GM18508 (cell line): ENCODE measurements around the gene AMDHD1.
"Not testable (repeated sequence)": the region's sequence is repeated elsewhere in the genome, so short reads cannot be mapped to it uniquely, and the experiment has no call there.

ENCODE experiments used
- ATAC-seq: cut with Tn5 transposase; IDR thresholded peaks from one replicate; pipeline ENCODE4 v1.9.1; 2021; ENCODE audit warnings: moderate number of reproducible peaks; ENCODE audit not compliant: insufficient read depth, unreplicated experiment

The AMDHD1 gene

DNA sequence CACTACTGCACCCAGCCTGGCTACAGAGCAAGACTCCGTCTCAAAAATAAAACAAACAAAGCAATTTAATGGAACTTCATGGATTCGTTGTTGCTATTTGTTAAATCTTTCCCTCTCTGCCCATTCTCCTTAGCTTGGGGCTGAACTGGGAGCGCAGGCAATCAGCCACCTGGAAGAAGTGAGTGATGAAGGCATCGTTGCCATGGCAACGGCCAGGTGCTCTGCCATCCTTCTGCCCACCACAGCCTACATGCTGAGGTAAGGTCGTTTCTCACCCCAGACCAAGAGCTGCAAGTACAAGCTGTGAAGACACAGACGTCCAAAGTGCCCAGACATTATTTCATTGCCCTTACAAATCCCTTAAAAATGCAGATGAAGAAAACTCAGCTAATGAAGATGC, 19.1 kb downstream of the AMDHD1 start:
- no peak for ATAC-seq

DNA sequence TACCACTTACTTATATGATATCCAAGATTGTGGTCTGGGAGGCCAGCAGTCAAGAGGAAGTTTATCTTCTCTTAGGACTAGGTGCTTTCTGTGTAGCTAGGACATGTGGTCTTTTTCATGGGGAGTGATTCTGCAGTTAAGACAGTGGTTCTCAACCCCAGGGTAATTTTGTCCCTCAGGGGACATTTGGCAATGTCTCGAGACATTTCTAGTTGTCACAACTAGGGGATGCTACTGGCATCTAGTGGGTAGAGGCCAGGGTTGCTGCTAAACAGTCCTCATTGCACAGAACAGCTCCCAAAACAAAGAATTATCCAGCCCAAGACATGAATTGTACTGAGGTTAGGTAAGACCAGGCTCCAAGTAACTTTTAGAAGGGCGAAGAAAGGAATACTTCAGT, 20.0 kb downstream of the AMDHD1 start:
- no peak for ATAC-seq

DNA sequence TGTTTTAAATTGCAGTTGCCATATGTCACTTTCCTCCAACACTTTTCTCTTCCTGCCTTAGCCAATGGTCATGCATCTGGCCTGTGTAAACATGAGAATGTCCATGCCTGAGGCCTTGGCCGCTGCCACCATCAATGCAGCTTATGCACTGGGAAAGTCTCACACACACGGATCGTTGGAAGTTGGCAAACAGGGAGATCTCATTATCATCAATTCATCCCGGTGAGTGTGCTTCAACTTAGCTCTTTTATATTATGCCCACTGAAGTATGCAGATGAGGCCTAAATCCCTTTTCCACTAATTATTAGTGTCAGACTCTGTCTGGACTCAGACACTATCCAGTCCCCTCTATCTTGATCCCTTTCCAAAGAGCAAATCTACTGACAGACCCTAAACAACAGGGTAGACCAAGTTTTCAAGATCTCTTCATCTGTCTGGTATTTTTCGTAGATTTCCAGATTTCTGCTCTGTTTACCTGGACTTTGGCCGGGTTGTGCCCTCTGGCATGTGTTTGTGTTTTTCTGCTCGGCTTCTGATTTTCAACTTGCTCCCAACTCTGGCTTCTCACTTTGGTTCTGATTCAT, 23.2 kb downstream of the AMDHD1 start:
- no peak for ATAC-seq

DNA sequence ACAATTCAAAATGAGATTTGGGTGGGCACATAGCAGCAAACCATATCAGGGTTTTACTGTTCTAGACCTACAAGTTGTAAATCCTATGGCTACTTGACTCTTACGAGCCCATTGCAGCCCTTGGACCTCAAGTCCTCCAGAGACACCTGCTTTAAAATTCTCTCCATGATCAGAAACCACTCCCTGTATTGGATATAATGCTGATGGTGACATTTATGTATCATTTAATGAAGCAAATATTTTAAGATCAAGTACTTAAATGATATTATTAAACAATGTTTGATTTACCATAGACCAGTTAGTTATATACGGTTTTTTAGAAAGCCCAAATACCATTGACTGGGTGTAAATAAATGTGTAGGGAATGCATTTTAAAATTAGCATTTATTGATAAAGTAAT, 24.2 kb downstream of the AMDHD1 start:
- no peak for ATAC-seq

DNA sequence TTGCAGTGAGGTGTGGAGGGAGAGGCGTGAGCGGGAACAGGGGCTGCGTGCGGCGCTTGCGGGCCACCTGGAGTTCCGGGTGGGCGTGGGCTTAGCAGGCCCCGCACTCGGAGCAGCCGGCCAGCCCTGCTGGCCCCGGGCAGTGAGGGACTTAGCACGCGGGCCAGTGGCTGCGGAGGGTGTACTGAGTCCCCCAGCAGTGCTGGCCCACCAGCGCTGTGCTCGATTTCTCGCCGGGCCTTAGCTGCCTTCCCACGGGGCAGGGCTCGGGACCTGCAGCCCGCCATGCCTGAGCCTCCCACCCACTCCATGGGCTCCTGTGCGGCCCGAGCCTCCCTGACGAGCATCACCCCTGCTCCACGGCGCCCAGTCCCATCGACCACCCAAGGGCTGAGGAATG, 26.0 kb downstream of the AMDHD1 start:
- not testable (repeated sequence) for ATAC-seq

DNA sequence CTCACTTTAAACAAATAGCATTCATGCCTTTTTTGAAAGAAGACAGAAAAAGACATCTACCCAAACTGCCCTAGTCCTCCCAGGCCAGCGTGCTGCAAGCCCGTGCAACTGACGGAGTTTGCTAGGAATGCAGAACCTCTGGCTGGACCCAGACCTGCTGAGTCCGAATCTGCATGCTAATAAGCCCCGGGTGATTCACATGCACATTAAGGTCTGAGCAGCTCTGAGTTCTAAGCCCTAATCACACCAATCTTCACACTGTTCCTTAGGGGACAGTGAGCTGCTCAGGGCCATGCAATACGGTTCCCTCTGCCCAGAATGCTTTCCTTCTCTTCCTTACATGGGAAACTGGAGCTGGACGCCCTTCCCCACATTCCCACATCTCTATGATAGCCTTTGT, 27.8 kb downstream of the AMDHD1 start:
- no peak for ATAC-seq

DNA sequence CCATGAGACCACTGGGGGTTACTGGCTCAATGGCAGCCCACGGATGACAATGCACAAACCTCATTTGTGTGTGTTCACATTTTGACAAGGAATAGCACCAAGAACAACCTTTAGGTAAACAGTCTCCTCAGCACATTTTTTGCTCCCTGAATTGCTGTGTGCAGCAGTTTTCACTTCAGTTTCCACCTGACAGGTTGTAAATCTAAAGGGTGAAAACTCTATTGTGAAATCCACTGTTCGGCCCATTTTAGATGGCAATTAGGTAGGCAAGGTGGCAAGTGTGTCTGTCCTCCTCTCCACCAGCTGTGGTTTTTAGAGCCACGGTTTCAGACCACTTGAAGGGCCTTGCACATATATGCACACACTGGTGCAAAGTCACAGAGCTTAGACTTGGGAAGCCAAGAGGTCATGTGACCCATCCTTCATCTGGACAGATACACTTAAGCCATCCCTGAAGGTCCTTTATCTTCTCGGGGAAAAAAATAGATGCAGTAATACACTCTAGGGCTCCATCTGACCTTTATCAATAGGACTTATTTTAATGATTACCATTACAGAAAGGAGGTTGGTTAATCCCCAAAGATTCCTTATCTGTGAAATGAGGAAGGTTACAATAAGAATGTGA, 29.8 kb downstream of the AMDHD1 start:
- ATAC-seq: no peak

DNA sequence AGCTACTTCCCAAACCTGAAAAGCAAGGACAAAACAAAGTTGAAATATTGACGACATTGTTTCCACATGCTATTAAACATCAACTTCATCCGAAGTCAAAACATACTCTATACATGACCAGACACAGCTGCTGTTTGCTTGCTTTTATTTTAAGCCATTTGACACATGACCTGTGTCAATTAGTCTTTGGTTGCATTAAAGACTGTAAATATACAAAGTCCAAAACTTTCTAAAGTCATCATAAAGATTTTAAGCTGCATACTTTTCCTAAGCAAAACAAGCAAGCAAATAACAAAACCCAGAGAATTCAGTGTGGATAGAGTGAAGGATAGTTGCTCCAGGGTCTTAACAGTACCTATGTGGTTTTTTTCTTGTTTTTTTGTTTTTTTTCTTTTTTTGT, 31.2 kb downstream of the AMDHD1 start:
- no peak for ATAC-seq

DNA sequence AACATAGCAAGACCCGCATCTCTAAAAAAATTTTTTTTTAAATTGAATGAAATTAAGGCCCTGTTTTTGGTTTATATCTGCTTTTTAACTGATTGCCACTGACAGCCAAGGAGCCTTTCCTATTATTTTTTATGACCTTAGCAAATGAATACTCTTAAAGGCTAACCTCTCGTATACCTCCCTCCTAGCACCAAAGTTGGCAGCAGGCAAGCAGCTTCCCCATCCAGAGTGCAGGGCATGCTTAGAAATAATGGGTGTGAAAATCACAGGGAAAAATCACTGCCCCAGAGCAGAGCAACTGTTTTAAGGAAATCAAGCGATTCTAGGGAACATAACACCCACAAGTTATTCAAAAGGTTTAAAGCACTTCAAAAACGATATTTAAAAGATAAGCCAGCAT, 32.4 kb downstream of the AMDHD1 start:
- ATAC-seq: no peak

DNA sequence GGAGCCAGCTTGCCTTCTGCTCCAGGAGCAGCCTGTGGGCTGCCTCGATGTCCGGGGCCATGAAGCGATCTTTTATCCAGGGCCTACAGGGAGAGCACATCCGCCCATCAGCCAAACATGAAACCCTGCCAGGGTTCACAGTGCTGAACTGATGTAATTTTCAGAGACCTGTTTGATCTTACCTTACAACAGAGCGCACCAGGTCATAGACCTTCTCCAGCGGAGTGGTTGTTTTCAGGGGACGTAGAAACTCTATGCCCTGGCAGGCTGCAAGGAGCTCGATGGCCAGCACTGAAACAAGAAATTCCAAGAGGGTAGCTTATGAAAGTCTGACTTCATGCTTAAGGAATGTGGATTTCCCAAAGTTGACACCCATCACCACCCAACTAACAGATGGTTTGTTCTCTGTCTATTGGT, 33.3 kb downstream of the AMDHD1 start:
- ATAC-seq: no peak

DNA sequence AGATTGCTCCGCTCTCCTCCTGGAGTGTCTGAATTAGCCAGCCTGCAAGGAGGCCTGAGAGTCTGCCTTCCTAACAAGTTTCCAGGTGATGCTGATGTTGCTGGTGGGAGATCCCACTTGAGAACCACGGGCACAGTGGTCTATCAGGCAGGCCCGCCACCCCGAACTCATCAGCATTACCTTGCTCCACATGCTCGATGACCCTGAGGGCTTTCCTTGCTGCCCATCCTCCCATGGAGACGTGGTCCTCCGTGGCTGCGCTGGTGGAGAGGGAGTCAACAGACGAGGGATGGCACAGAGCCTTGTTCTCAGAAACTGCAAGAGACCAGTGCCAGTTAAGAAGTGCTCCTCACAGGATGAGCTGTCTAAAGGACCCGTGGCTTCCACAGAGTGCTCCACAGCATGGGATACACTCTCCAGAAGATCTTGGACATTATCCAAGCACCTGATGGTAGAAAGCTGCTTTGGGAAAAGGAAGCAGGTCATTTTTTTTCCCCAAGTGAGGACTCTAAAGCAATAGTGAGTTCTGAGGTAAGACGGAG, 34.7 kb downstream of the AMDHD1 start:
- ATAC-seq: no peak

DNA sequence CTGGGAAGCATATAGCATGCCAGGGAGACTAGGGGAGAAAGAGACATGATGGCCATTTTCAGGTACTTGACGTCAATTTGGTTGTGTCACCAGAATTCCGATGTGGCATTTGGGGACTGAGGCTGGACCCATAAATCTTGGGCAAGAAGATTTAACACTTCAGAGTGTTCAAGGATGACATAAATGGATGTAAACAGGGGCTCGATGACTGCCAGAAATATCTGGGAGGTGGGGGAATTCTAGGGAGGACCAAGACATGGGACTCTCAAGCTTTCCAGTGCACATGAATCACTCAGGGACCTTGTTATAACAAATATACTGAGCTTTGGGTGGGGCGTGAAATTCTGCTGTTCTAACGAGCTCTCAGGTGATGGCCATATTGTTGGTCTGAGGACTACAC, 35.2 kb downstream of the AMDHD1 start:
- no peak for ATAC-seq

DNA sequence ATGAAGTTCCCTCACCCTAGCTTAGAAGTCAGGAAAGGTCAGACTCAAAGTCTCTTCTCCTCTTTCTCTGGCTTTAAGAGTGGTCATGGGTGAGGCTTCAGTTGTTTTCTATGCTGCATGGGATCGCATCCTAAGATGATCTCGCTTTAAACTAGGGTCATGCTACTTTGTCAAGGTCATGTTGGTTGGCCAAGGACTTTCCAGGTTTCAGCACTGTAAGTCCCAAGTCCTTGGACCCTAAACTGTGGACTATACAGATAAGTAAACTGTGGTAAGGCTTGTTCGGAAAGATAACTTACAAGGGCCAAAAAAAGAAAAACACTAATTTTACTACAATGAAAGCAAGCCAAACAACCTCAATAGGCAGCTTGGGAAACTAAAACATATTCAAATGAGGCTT, 35.6 kb downstream of the AMDHD1 start:
- no peak for ATAC-seq

DNA sequence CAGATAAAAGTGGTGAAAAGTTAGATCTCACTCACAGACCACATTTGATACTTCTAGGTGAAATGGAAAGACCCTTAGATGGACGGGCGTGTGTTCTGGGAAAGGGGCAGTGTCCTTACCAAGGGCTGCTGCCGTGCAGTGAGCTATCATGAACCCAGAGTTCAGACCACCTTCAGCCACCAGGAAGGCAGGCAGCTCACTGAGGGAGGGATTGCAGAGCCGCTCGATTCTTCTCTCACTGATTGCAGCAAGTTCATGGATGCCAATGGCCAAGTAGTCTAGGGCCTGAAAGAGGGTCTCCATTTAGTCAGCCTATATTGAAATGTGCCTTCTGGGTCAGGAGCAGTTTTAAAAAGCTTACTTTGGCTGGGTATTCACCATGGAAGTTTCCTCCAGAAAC, 37.3 kb downstream of the AMDHD1 start:
- ATAC-seq: no peak

DNA sequence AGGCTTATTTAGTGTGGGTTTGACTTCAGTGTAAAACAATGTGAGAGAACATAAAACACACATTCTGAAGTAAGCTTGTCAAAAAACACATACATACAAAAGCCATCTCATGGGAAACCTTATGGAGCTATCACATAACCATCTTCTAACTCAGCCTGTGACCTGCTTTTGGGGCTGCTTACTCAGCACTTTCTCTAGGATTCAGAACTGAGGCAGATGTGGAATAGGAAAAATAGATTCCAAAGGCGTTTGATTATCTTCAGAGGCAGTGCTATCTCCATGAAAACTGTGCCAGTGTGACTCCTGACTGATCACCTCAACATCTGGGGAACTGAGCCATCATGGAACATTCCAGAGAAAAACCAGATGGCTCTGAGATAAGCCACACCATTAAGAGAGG, 39.5 kb downstream of the AMDHD1 start:
- no peak for ATAC-seq

DNA sequence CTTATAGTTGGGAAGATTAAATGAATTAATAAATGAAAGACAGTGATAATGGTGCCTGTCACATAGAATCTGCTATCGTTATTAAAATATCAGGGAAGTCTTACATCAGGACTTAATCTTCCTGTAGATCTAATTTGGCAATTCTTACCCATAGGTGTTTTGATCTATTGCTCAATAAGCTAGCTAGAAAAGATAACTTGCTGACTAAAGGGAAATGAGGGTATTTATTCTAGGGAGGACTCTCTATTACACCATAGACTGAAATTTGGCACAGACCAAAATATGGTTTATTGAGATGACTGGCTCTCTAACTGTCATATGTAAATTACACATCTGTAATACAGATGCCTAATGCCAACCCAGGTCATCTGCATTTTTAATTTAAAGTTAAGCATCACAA, 41.6 kb downstream of the AMDHD1 start:
- ATAC-seq: no peak

DNA sequence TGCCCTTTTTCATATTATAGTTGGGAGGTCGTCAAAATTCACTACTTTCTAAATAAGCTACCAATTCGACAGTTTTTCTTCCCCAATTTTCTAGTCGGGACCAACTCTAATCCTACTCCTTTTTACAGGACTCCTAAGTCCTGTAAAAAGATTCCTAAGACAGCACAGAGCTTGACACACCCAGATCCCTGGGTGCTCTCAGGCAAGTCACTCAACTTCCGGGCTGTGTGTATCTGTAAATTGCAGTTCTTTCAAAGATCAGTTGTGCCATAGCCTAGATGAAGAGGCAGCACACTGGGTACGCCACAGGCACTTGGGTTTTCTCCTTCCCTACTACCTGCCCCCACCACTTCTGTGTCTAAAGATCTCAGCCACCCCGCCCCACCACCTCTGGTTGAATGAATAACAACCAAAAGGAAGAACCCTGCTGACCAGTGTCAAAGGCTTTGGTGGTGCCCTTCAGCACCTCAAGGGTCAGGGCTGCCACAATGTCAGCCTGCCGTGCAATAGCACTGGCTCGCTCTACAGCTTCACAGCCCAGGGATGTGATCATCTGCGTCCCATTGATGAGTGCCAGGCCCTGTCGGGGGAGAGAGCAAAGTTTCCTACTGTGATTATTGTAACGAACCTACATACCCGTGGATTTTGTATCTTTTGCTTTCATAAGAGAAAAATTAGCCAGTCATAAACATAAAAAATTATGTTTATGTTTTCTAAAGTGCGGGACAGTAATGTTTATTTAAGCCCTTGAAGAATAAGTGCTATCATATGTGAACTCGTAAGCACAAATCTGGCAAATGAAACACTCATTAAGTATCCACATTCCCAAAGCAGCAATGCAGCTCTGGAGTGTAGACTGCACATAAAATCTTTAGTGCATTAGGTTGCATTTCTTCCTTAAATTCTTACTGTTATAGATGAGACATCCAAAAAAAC, 43.8 kb downstream of the AMDHD1 start:
- ATAC-seq: no peak

DNA sequence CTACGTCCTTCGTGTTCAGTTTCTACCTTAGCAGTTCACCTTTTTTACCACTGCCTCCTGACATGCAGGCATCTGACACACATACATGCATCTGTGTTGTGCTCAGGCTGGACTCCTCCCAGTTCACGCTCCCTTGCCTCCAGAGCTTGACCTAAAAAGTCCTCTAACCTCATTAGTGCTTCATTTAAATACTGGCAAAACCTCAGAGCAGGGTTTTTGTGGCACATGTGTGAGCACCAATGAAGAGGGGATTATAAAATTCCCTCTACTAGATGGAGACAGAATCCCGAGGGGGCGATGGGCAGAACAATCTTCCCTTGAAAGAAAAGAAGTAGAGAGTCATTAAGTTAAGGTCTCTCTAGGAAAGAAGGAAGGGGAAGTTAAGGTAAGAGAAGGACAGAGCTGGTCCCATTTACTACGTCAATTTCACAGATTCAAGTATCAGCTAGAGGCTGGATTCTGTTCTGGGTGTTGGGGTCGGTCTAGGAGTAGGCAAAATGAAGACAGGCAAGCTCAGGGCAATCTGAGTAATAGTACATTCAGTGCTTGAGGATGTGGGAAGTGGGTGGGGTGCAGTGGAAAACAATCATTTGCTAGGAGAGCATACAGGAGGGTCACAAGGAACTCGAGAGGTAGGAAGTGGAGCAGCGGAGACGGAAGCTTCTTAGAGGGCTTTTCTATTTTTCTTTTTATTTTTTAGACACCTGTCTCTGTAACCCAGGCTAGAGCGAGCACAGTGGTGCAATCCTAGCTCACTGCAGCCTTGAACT, 45.6 kb downstream of the AMDHD1 start:
- ATAC-seq: no peak

DNA sequence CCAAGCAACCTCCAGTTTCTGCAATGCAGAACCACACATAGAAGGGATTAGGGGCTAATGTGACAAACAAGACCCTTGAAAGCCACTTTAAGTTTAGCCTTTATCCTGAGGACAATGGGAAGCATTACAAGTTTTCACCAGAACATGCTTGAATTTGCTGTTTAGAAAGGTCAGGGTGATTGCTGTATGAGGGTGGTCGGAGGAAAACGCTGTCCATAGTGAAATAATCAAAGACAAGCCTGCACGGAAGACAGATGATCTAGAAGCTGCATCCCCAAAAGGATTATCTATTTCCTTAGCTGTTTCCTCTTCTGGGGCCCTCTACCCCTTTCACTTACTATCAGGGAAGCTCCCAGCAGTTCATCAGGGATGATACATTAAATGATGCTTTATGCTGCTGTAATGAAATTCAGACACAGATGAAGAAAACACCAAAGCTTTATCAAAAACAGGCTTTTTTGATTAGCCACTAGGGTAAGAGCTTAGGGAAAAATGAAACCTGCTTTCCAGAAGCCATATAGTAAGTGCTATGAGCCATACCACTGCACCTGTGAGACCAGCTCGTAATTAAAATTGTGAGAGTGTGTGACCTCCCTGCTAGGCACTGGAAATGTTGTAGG, 46.5 kb downstream of the AMDHD1 start:
- ATAC-seq: no peak

DNA sequence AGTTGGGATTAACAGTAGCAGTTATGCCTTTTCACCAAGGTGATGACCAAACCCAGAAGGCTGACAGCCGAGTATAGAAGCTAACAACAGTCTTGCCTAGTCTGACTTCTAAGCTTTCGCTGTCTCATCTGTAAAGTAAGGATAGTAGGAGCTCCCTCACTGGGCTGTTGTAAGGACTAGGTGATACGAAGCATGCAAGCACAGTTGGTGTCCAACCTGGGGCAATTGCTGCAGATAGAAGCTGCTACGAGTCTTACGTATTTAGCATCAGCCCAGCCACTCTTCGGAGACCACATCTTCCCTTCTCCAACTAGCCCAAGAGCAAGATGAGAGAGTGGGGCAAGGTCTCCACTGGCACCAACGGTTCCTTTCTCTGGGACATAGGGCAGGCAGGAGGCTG, 47.0 kb downstream of the AMDHD1 start:
- no peak for ATAC-seq
